H1 (cell line): Measurements from ENCODE around the gene AKIRIN1. TPM values are rescaled to one million over a fixed set of nuclear protein-coding genes. Genes with fewer than 3 reads are reported as not detected.

ENCODE experiments used
- BACH1 ChIP-seq: IDR thresholded peaks from 2 replicates; pipeline ENCODE4 v1.6.1; 2012; ENCODE audit warnings: low read length, improper control_type of control experiment
- CTBP2 ChIP-seq: IDR thresholded peaks from 2 replicates; pipeline ENCODE4 v1.7.0; 2011; ENCODE audit warnings: borderline replicate concordance, mild to moderate bottlenecking, moderate library complexity, mixed read lengths, low read length; ENCODE audit not compliant: insufficient read depth, insufficient read length
- polyA plus RNA-seq, 7 experiments: library from polyadenylated mRNA; depleted of rRNA in 3 of 7; stranded (reverse) in 5 of 7; unstranded in 2 of 7; fragments of >200 nt in 5 of 7; fragments of 200-250 nt in 2 of 7; gene quantifications; 1 replicate in 5 of 7; 2 replicates in 1 of 7; 4 replicates in 1 of 7; pipeline versions ENCODE4 v1.2.1 to v1.2.3, GENCODE V29; 2011 to 2013; ENCODE audit warnings: missing spikeins in 2 of 7, mixed read lengths in 2 of 7
- total RNA-seq: library from RNA; stranded (reverse); fragmentation: NEBNext Ultra II Directional; extraction: Animal tissue kit (Norgen Biotek cat#: 25700); gene quantifications from 2 replicates; pipeline ENCODE4 v1.2.1, GENCODE V29; 2021
- TF ChIP-seq, protein P1 (sequence below): fragments of 300-600 bp; sonication (generic); IDR thresholded peaks from 2 replicates; pipeline ENCODE4 v1.7.1; 2012; ENCODE audit warnings: low read length, moderate library complexity, mild to moderate bottlenecking, inconsistent platforms; ENCODE audit not compliant: insufficient replicate concordance

Gene AKIRIN1
- total and polyA plus RNA-seq, 2 of the 8 experiments (the other 6 are each of a cell fraction or from before 2014, with no cell fraction given), result 148 to 236 TPM

DNA sequence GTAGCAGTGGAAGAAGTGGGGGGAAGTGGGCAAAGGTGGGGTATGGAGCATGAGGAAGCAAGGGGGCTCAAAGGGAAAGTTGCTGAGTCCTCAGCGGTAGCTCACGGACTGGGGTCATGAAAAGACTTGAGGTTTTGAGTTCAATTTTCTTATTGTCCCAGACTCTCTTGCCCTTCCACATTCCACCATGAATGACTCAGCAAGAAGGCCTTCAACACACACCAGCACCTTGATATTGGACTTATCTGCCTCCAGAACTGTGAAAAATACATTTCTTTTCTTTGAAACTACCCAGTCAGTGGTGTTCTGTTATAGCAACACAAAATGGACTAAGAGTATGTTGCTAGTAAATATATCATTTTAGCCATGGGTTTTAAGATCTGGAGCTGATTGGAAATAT is 32.1 kb upstream of the AKIRIN1 start (continued):
- TF ChIP-seq, protein P1, sequence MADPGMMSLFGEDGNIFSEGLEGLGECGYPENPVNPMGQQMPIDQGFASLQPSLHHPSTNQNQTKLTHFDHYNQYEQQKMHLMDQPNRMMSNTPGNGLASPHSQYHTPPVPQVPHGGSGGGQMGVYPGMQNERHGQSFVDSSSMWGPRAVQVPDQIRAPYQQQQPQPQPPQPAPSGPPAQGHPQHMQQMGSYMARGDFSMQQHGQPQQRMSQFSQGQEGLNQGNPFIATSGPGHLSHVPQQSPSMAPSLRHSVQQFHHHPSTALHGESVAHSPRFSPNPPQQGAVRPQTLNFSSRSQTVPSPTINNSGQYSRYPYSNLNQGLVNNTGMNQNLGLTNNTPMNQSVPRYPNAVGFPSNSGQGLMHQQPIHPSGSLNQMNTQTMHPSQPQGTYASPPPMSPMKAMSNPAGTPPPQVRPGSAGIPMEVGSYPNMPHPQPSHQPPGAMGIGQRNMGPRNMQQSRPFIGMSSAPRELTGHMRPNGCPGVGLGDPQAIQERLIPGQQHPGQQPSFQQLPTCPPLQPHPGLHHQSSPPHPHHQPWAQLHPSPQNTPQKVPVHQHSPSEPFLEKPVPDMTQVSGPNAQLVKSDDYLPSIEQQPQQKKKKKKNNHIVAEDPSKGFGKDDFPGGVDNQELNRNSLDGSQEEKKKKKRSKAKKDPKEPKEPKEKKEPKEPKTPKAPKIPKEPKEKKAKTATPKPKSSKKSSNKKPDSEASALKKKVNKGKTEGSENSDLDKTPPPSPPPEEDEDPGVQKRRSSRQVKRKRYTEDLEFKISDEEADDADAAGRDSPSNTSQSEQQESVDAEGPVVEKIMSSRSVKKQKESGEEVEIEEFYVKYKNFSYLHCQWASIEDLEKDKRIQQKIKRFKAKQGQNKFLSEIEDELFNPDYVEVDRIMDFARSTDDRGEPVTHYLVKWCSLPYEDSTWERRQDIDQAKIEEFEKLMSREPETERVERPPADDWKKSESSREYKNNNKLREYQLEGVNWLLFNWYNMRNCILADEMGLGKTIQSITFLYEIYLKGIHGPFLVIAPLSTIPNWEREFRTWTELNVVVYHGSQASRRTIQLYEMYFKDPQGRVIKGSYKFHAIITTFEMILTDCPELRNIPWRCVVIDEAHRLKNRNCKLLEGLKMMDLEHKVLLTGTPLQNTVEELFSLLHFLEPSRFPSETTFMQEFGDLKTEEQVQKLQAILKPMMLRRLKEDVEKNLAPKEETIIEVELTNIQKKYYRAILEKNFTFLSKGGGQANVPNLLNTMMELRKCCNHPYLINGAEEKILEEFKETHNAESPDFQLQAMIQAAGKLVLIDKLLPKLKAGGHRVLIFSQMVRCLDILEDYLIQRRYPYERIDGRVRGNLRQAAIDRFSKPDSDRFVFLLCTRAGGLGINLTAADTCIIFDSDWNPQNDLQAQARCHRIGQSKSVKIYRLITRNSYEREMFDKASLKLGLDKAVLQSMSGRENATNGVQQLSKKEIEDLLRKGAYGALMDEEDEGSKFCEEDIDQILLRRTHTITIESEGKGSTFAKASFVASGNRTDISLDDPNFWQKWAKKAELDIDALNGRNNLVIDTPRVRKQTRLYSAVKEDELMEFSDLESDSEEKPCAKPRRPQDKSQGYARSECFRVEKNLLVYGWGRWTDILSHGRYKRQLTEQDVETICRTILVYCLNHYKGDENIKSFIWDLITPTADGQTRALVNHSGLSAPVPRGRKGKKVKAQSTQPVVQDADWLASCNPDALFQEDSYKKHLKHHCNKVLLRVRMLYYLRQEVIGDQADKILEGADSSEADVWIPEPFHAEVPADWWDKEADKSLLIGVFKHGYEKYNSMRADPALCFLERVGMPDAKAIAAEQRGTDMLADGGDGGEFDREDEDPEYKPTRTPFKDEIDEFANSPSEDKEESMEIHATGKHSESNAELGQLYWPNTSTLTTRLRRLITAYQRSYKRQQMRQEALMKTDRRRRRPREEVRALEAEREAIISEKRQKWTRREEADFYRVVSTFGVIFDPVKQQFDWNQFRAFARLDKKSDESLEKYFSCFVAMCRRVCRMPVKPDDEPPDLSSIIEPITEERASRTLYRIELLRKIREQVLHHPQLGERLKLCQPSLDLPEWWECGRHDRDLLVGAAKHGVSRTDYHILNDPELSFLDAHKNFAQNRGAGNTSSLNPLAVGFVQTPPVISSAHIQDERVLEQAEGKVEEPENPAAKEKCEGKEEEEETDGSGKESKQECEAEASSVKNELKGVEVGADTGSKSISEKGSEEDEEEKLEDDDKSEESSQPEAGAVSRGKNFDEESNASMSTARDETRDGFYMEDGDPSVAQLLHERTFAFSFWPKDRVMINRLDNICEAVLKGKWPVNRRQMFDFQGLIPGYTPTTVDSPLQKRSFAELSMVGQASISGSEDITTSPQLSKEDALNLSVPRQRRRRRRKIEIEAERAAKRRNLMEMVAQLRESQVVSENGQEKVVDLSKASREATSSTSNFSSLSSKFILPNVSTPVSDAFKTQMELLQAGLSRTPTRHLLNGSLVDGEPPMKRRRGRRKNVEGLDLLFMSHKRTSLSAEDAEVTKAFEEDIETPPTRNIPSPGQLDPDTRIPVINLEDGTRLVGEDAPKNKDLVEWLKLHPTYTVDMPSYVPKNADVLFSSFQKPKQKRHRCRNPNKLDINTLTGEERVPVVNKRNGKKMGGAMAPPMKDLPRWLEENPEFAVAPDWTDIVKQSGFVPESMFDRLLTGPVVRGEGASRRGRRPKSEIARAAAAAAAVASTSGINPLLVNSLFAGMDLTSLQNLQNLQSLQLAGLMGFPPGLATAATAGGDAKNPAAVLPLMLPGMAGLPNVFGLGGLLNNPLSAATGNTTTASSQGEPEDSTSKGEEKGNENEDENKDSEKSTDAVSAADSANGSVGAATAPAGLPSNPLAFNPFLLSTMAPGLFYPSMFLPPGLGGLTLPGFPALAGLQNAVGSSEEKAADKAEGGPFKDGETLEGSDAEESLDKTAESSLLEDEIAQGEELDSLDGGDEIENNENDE, result no peak
- TF ChIP-seq BACH1 (no peak), CTBP2 (no peak)
- TF ChIP-seq, all 59 proteins: peak for 0
